ENCODE measurements around the gene DUS1L. TPM values are rescaled to one million over a fixed set of nuclear protein-coding genes. Genes with fewer than 3 reads are reported as not detected.

DUS1L gene
- polyA plus RNA-seq, 1 of the 3 experiments (the other 2 are of a cell fraction), result 163 TPM

- TF ChIP-seq NFIC (IDR thresholded peaks at IDR 0.05; ENCODE audit: borderline replicate concordance) (no peak), FOSL2 (IDR thresholded peaks at IDR 0.05; ENCODE audit: borderline replicate concordance, low read depth) (no peak), EZH2phosphoT487 (IDR thresholded peaks at IDR 0.05; ENCODE audit: borderline replicate concordance, low read depth) (no peak), GABPA (IDR thresholded peaks at IDR 0.05; ENCODE audit: low read depth) (peak; percentile 56), TEAD4 (IDR thresholded peaks at IDR 0.05; ENCODE audit: borderline replicate concordance, insufficient read depth) (no peak), RXRA (IDR thresholded peaks at IDR 0.05; ENCODE audit: borderline replicate concordance, low read depth) (no peak), SIN3A (IDR thresholded peaks at IDR 0.05; ENCODE audit: borderline replicate concordance, low read depth, low read length) (peak; percentile 100), RAD21 (IDR thresholded peaks at IDR 0.05; ENCODE audit: low read length) (peak; percentile 28; the same call in 1 of the 2 replicates), CHD2 (IDR thresholded peaks at IDR 0.05; ENCODE audit: low read length, partially characterized antibody) (peak; percentile 71), TAF1 (IDR thresholded peaks at IDR 0.05; ENCODE audit: borderline replicate concordance, low read depth, low read length) (peak; percentile 98), GATA2 (CRISPR knock-in tag; IDR thresholded peaks at IDR 0.05) (no peak), JUND (IDR thresholded peaks at IDR 0.05) (no peak), YY1 (IDR thresholded peaks at IDR 0.05; ENCODE audit: low read depth) (peak; percentile 76), ZBTB33 (IDR thresholded peaks at IDR 0.05; ENCODE audit: borderline replicate concordance, low read depth) (no peak), REST (IDR thresholded peaks at IDR 0.05; ENCODE audit: low read depth, low read length) (peak; percentile 63; the same call in 1 of the 2 replicates), FOXM1 (IDR thresholded peaks at IDR 0.05; ENCODE audit: low read depth) (no peak), RCOR1 (IDR thresholded peaks at IDR 0.05; ENCODE audit: low read length) (peak; percentile 48; the same call in 1 of the 2 replicates), MEF2A (IDR thresholded peaks at IDR 0.05; ENCODE audit: borderline replicate concordance, low read depth) (no peak)
- TF ChIP-seq, protein P1, sequence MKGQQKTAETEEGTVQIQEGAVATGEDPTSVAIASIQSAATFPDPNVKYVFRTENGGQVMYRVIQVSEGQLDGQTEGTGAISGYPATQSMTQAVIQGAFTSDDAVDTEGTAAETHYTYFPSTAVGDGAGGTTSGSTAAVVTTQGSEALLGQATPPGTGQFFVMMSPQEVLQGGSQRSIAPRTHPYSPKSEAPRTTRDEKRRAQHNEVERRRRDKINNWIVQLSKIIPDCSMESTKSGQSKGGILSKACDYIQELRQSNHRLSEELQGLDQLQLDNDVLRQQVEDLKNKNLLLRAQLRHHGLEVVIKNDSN (IDR thresholded peaks at IDR 0.05; ENCODE audit: borderline replicate concordance, low read depth), result no peak
- TF ChIP-seq, protein P2, sequence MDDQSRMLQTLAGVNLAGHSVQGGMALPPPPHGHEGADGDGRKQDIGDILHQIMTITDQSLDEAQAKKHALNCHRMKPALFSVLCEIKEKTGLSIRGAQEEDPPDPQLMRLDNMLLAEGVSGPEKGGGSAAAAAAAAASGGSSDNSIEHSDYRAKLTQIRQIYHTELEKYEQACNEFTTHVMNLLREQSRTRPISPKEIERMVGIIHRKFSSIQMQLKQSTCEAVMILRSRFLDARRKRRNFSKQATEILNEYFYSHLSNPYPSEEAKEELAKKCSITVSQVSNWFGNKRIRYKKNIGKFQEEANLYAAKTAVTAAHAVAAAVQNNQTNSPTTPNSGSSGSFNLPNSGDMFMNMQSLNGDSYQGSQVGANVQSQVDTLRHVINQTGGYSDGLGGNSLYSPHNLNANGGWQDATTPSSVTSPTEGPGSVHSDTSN (IDR thresholded peaks at IDR 0.05), result peak; percentile 91
Measured at GRCh38 chr17:82098169-82098938, 32.8 kb upstream of the DUS1L start, which contains the start of gene FASN (continued).
